ENCODE data around the gene SMIM20. TPM values are rescaled to one million over a fixed set of nuclear protein-coding genes. Genes with fewer than 3 reads are reported as not detected.

The SMIM20 gene
- total RNA-seq, 4 donors from 2014 or later: 12.2 to 17.1 (median 15.1) TPM

DNA sequence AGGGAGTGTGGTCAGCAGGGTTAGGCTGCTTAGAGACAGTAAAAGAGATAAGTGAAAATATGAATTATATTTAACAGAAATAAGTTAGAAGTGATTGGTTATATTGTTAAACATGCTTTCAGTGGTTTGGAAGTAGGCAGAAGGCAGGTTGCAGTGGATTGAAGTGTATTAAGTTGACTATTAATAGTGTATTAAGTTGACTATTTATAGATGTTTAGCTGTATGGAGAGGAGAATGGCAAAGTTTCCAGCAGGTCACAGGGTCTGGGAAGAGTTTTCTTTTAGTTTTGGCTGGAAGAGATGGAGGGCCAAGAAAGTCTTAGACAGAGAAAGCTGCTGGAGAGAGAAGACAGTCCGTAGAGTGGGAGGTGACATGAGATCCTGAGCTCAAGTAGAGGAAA lies 7.9 kb downstream of the SMIM20 start:
- DNase-seq (ENCODE audit: low spot score in 2 of 2): no peak
- H3K27ac ChIP-seq: no peak overlapping the region
- WGBS: 100% methylated on average over 1 of the region's 1 CpG
- H3K4me3 ChIP-seq: no peak overlapping the region
- no peak for TF ChIP-seq POLR2A (IDR thresholded peaks at IDR 0.05)
- TF ChIP-seq, protein P1, sequence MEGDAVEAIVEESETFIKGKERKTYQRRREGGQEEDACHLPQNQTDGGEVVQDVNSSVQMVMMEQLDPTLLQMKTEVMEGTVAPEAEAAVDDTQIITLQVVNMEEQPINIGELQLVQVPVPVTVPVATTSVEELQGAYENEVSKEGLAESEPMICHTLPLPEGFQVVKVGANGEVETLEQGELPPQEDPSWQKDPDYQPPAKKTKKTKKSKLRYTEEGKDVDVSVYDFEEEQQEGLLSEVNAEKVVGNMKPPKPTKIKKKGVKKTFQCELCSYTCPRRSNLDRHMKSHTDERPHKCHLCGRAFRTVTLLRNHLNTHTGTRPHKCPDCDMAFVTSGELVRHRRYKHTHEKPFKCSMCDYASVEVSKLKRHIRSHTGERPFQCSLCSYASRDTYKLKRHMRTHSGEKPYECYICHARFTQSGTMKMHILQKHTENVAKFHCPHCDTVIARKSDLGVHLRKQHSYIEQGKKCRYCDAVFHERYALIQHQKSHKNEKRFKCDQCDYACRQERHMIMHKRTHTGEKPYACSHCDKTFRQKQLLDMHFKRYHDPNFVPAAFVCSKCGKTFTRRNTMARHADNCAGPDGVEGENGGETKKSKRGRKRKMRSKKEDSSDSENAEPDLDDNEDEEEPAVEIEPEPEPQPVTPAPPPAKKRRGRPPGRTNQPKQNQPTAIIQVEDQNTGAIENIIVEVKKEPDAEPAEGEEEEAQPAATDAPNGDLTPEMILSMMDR (IDR thresholded peaks at IDR 0.05): no peak
- TF ChIP-seq POLR2AphosphoS5 (IDR thresholded peaks at IDR 0.05): no peak
- TF ChIP-seq EP300 (IDR thresholded peaks at IDR 0.05): no peak
- H3K4me1 ChIP-seq: no peaks in the 10 kb centered on the region
- H3K9me3 ChIP-seq: no peaks in the 10 kb centered on the region
- no peaks in the 10 kb centered on the region for H3K27me3 ChIP-seq
- H3K36me3 ChIP-seq: peaks cover 4% of the 10 kb centered on the region

DNA sequence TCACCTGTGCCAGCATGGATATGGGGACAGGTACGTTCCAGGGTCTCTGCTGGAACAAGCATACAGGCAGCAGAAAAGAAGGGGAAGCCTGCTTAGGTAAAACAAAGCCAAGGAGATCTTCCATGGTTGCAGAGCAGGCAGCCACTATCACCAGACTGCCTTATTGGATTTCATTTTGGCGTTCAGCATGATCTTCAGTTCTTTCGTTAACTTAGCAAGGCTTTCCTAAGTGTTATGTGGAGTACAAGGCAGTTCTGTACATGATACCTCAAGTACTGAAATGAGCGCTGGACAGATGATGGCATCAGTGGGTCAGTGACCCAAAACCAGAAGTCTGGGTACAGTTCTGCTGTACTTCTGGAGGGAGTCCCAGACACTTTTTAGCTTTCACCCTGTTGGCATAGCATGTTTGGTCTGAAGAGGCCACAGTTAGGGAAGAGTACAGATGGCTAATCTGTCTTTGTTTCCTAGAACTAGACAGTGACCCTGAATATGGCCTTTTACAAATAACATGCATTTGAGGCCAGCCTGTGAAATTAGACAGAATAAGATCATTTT lies 8.9 kb downstream of the SMIM20 start:
- 98% methylated on average over 4 of the region's 4 CpGs for WGBS

DNA sequence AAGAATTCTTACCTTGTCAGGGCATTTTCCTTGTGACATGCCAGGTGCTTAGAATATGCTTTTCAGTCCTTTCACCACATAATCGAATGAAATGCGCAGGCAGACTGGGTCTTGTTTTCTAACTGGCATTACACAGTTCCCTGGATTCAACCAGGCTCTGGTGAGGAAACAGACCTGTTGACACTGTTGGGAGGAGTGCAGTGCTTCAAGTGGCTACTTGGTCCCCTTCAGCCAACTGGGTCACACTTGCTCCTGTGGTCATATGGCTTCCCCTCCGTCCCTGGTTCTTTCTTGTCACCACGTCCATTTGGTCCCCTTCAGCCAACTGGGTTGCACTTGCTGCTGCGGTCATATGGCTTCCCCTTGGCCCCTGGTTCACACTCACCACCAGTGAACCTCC lies 9.7 kb downstream of the SMIM20 start:
- no peaks in the 10 kb centered on the region for H3K9me3 ChIP-seq
- peaks cover 4% of the 10 kb centered on the region for H3K36me3 ChIP-seq
- H3K27ac ChIP-seq: no peak overlapping the region
- H3K4me3 ChIP-seq: no peak overlapping the region
- H3K4me1 ChIP-seq: peaks cover 15% of the 10 kb centered on the region
- DNase-seq (ENCODE audit: low spot score in 2 of 2): no peak
- 91% methylated on average over 5 of the region's 5 CpGs for WGBS
- TF ChIP-seq, protein P1 (IDR thresholded peaks at IDR 0.05): no peak
- no peak for TF ChIP-seq POLR2AphosphoS5 (IDR thresholded peaks at IDR 0.05)
- TF ChIP-seq POLR2A (IDR thresholded peaks at IDR 0.05): no peak
- no peak for TF ChIP-seq EP300 (IDR thresholded peaks at IDR 0.05)
- no peaks in the 10 kb centered on the region for H3K27me3 ChIP-seq

More for the DNA sequence above, 8.9 kb downstream of the SMIM20 start:
- TF ChIP-seq POLR2A (IDR thresholded peaks at IDR 0.05): no peak
- no peak for TF ChIP-seq POLR2AphosphoS5 (IDR thresholded peaks at IDR 0.05)
- no peak for TF ChIP-seq EP300 (IDR thresholded peaks at IDR 0.05)
- TF ChIP-seq, protein P1 (IDR thresholded peaks at IDR 0.05): no peak
- Histone ChIP-seq H3K4me3 (no peak overlapping the region), H3K4me1 (peaks cover 6% of the 10 kb centered on the region), H3K36me3 (peaks cover 4% of the 10 kb centered on the region), H3K27ac (no peak overlapping the region), H3K9me3 (no peaks in the 10 kb centered on the region), H3K27me3 (no peaks in the 10 kb centered on the region)
- no peak for DNase-seq (ENCODE audit: low spot score in 2 of 2)

DNA sequence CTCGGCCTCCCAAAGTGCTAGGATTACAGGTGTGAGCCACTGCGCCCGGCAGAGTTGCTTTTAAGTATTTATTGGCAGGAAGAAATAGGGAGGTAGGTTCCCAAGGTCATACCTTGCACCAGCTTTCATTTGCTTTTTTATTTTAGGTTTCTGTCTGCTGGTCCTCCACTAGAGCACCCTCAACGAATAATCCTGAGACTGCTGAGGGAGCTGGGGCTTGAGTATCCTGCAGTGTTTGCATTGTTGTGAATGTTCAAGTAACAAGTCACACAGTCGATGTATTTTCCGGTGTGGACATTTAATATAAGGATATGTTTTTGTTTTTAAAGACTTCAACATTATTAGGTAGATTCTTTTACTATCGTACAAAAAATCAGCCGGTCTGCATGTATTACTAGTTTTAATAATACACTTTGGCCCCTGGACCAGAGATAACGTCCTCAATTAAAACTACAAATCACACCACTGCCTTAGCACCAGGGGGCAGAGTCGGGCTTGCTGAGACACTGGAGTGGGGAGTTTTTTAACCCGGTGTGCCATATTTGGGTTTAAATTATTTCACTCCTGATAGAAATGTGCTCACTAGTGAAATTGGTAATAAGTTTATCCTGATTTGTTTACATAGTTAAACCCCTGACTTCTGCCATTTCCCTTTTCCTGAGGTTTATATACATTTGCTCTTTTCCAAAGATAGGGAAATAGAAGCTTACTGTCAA lies 11.6 kb downstream of the SMIM20 start:
- TF ChIP-seq POLR2A (IDR thresholded peaks at IDR 0.05): no peak
- no peak for TF ChIP-seq POLR2AphosphoS5 (IDR thresholded peaks at IDR 0.05)
- no peak for TF ChIP-seq EP300 (IDR thresholded peaks at IDR 0.05)
- TF ChIP-seq, protein P1 (IDR thresholded peaks at IDR 0.05): no peak
- no peak for DNase-seq (ENCODE audit: low spot score in 2 of 2)
- WGBS: 76% methylated on average over 11 of the region's 11 CpGs
- Histone ChIP-seq H3K4me3 (no peak overlapping the region), H3K36me3 (peaks cover 2% of the 10 kb centered on the region), H3K27me3 (no peaks in the 10 kb centered on the region), H3K9me3 (no peaks in the 10 kb centered on the region), H3K27ac (no peak overlapping the region), H3K4me1 (peaks cover 16% of the 10 kb centered on the region)

DNA sequence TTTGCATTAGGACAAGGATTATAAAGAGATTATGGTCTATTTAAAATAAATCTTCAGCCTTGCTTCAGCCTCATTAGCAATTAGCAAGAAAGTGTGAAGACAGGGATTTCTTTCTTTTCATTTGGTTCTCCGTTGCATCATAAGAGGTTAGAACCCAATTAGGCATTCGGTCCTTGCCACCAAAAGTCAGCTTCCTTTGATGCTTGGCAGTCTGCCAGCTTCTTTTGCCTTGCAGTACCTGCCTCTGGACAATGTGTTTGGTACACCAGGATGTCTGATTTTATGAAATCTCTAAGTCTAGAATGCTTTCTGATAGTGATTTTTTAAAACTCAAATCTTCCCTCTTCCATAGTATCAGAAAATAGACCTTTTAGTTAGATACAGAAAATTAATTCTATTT lies 12.4 kb downstream of the SMIM20 start:
- TF ChIP-seq, protein P1 (IDR thresholded peaks at IDR 0.05): no peak
- TF ChIP-seq POLR2A (IDR thresholded peaks at IDR 0.05) (no peak), POLR2AphosphoS5 (IDR thresholded peaks at IDR 0.05) (no peak), EP300 (IDR thresholded peaks at IDR 0.05) (no peak)
- no peak for DNase-seq (ENCODE audit: low spot score in 2 of 2)
- no peak overlapping the region for H3K4me3 ChIP-seq
- H3K27me3 ChIP-seq: no peaks in the 10 kb centered on the region
- H3K9me3 ChIP-seq: no peaks in the 10 kb centered on the region
- H3K4me1 ChIP-seq: peaks cover 16% of the 10 kb centered on the region
- H3K36me3 ChIP-seq: no peaks in the 10 kb centered on the region
- 88% methylated on average over 2 of the region's 2 CpGs for WGBS
- no peak overlapping the region for H3K27ac ChIP-seq
